Fibroblast of mammary gland (primary cell): Measurements from ENCODE around the gene ATP1A2.

Experiments used
- DNase-seq: peaks from one replicate; pipeline ENCODE4 v3.0.0-alpha.2; 2010; ENCODE audit warnings: low read depth
- H3K4me3 ChIP-seq: 2 replicates; pipeline ENCODE4 v1.5.1; 2011; ENCODE audit warnings: low read depth, mild to moderate bottlenecking, low read length, moderate library complexity; ENCODE audit not compliant: control insufficient read depth
- TF ChIP-seq, protein P1 (sequence below): conservative IDR thresholded peaks from 2 replicates; pipeline ENCODE4 v1.5.1; 2011; ENCODE audit warnings: low read depth, low read length, inconsistent platforms; ENCODE audit not compliant: control insufficient read depth, insufficient read depth

The ATP1A2 gene

DNA sequence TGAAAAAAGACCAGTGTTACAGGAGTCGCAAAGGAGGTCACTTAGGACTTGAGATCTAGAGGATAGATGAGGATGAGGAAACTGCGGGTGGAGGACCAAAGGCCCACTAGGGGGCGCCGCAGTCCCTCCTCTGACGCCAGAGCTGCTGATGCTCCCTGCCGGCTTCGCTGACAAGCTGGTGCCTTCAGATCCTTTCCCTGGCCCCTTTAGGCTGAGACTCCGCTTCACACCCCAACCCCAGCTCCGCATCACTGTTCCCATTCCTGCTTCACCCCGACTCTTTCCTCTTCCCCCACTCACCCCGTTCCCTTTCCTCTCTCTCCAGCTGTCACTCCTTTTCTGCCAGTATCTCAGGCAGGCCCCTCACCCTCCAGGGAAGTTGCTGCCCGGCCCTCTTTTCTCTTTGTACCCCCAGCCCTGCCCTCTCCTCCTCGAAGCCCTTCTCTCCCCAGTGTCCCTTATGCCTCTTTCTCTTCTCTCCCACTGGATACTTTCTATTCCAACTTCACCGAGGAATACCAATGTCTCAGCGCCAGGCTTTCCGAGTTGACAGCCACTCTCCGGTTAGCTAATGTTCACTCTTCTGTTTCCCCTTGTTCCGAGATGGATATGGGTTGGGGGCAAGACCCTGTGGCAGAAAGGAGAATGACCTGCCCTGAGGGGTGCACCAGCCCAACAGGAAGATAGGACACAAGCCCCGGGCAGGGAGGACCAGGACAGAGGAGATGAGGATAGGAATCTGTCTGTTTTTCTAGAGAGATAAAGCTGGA, 29.7 kb upstream of the ATP1A2 start:
- DNase-seq: peak; percentile 64
- no peak overlapping the region for H3K4me3 ChIP-seq
- TF ChIP-seq, protein P1, sequence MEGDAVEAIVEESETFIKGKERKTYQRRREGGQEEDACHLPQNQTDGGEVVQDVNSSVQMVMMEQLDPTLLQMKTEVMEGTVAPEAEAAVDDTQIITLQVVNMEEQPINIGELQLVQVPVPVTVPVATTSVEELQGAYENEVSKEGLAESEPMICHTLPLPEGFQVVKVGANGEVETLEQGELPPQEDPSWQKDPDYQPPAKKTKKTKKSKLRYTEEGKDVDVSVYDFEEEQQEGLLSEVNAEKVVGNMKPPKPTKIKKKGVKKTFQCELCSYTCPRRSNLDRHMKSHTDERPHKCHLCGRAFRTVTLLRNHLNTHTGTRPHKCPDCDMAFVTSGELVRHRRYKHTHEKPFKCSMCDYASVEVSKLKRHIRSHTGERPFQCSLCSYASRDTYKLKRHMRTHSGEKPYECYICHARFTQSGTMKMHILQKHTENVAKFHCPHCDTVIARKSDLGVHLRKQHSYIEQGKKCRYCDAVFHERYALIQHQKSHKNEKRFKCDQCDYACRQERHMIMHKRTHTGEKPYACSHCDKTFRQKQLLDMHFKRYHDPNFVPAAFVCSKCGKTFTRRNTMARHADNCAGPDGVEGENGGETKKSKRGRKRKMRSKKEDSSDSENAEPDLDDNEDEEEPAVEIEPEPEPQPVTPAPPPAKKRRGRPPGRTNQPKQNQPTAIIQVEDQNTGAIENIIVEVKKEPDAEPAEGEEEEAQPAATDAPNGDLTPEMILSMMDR: peak; percentile 91

- TF ChIP-seq, protein P1: no peak
- no peak for DNase-seq
- H3K4me3 ChIP-seq: no peak overlapping the region
These were observed 29.1 kb upstream of the ATP1A2 start for GRCh38 chr1:160086456-160086892.

DNA sequence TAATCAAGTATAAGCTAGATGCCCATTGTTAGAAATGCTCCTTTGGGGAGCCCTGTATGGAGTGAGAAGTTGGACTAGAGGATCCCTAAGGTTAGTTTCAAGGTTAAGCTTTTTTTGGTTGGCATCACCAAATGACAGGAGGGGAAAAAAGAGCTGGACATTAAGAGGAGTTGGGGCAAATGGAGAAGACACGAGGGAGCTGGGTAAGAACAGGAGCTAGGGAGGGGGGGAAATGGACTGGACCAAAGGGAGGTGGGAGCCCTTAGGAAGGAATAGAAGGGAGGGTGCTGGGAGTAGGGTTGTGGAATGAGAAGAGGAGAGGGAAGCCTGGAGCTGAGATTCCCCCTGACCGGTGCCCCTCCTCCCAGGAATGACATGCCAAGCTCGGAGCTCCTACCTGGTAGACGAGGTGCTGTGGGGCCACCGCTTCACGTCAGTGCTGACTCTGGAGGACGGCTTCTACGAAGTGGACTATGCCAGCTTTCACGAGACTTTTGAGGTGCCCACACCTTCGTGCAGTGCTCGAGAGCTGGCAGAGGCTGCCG, 28.4 kb upstream of the ATP1A2 start:
- H3K4me3 ChIP-seq: no peak overlapping the region
- TF ChIP-seq, protein P1: no peak
- no peak for DNase-seq

- TF ChIP-seq, protein P1: no peak
- no peak for DNase-seq
- no peak overlapping the region for H3K4me3 ChIP-seq
These were observed 25.7 kb upstream of the ATP1A2 start for GRCh38 chr1:160089883-160090282.

DNA sequence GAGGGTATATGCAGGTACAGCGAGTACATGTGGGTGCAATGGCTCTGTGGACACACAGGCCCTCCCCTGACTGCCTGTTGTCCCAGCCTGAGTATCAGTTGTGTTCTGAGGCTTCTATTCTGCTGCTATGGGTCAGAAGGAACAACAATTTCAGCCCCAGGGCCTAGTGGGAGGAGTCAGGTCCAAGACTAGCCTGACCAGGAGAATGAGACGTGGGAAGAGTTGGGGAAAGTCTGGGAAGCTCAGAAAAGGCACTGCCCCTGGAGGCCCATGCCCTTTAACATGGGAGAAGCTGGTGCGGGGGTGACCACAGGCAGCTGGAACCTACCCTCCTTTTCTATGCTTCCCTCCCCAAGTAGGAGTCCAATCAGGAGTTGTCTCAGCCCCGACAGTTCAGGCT, 24.8 kb upstream of the ATP1A2 start:
- H3K4me3 ChIP-seq: no peak overlapping the region
- no peak for DNase-seq
- TF ChIP-seq, protein P1: no peak

DNA sequence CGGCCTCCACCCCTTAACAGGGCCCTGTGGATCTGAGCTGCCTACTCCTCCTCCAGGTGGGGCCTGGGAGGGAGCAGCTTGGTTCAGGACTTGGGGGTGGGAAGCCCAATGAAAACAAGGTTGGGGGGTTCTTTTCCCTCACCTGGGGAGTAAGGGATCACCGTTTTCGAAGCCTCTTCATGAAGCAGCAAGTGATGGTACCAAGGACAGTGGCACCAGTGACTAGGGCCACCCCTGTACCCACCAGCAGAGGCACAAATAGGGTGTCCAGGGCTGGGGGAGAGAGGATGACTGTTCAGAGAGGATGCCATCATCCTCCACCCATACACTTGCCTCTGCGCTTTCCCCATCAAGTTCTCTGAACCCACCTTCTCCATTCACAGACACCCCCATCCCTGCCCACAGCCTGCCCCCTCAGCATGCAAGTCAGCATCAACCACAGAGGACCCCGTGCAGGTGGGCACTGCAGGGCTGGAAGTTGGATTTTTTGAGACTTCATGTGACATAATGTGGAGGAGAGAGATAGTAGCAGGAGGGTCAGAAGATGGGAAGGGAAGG, 23.8 kb upstream of the ATP1A2 start:
- DNase-seq: no peak
- TF ChIP-seq, protein P1: no peak
- H3K4me3 ChIP-seq: no peak overlapping the region
